ENCODE measurements around the gene NPR2.

Gene NPR2

DNA sequence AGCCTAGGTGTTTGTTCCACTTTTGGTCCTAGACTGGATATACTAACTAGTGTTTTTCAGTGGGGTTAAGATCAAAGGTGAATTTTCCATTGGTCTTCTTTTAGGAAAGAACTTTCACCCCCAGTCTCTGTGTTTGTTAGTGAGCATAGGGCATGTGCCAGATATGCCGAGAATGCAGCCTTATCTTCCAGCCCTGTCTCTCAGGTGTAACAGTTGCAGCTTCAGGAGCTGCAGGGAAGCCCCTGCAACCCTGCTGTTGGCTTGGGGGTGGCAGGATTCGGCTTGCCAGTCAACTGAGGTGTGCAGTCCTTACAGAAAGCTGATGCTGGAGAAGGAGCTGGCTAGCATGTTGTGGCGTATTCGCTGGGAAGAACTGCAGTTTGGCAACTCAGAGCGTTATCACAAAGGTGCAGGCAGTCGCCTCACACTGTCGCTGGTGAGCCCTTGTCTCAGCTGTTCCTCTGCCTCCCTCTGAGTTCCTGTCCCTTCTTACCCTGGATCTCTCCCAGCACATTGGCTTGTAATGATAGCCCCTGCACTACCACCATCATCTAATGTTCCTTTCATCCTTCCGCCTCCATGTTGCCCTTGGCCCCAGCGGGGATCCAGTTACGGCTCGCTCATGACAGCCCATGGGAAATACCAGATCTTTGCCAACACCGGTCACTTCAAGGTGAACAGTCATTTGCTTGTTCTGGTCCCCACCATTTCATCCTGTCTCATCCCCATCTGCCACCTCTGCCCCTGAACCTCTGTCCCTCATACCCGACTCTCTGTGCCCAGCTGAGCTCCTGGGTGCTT, 10.1 kb downstream of the NPR2 start:
- no peak for DNase-seq

DNA sequence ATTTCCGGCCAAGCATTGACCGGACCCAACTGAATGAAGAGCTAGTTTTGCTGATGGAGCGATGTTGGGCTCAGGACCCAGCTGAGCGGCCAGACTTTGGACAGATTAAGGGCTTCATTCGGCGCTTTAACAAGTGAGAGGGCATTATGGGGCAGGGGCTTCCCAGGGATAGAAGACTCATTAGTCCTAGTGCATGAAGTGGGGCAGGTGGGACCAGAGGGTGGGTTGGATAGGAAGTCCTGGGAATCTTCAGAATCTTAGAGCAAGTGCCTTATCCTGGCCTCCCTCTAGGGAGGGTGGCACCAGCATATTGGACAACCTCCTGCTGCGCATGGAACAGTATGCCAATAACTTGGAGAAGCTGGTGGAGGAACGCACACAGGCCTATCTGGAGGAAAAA, 14.7 kb downstream of the NPR2 start:
- no peak for DNase-seq

DNA sequence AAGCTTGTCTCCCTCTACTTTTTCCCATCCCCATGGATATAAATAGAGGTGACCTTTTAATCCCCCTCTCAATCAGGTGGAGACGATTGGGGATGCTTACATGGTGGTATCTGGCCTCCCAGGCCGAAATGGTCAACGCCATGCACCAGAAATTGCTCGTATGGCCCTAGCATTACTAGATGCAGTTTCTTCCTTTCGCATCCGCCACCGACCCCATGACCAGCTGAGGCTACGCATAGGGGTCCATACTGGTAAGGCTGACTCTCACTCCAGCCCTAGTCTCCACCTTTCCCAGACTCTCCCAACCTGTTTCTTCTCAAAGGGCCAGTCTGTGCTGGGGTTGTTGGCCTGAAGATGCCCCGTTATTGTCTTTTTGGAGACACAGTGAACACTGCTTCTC, 17.0 kb downstream of the NPR2 start:
- DNase-seq = no peak

DNA sequence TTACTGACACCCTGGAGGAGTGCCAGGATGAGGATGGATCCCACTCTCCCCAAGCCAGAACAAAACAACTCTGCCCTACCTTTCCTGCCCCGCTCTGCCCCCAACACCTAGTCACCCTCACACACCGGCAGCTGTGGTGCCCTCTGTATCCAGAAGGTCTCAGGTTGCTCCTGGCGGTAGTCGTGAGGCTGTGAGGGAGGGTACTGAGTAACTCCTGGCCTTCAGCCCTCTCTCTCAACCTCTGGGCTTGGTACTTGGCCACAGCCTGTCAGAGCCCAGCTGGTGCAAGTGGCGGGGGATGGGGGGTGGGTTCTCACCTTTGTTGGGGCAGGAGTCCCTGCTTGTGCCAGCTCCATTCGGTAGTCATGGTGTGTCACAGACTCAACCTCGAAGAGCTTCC, 18.7 kb downstream of the NPR2 start:
- no peak for DNase-seq

DNA sequence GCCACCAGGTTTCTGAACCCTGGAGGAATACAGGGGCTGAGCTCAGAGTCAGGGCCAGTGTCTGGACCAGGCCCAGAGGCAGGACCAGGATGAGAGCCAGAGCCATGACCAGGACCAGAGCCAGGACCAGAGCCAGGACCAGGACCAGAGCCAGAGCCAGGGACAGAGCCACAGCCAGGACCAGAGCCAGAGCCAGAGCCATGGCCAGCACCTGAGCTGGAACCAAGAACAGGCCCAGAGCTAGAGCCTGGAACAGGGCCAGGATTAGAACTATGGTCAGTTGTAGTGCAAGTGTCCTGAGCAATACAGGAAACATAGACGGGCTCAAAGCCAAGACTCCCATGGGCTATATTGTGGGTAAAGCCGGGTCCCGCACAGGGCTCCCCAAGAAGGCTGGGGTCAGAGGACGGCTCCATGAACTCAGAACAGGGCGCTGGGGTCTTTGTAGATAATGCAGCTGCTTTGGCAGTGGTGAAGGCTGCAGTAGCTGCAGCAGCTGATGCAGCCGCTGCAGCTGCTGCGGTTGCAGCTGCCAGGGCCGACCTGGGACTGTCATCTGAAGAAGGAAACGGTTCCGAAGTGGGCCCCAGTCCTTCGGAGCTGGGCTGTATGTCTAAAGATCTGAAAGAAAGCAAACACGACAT, 20.1 kb downstream of the NPR2 start:
- DNase-seq = no peak

DNA sequence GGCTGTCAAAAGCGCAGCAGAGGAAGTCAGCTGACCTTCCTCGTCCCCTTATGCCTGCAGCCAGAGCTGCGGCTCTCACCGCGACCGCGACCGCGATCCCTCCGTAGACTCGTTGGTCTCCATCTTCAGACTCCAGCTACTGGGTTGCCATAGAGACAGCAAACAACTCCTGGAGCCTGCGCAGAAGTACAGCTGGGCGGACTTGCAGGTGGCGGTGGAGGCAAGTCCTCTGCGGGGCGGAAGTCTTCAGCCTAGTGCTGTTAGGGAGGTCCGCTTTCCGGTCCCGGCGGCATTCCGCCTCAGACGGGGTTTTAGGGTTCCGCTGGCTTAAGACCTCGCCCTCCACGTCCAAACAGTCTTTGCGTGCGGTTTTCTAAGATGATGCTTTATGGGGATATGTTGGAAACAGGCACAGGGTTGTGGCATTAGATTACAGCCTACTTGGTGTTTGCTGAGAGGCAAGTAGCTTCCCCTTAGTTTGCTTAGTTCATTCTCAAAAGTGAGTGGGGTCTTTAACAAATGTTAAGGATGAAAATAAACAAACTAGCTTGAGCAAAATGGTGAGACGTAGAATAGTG, 20.7 kb downstream of the NPR2 start, which contains the start of gene SPAG8:
Gene SPAG8 (minus strand): TSS at position 238 of the 578 bp plus-strand sequence. CDS start 115 bp downstream, at position 123.
- peak; percentile 83 to 94 (median 88) for DNase-seq

DNA sequence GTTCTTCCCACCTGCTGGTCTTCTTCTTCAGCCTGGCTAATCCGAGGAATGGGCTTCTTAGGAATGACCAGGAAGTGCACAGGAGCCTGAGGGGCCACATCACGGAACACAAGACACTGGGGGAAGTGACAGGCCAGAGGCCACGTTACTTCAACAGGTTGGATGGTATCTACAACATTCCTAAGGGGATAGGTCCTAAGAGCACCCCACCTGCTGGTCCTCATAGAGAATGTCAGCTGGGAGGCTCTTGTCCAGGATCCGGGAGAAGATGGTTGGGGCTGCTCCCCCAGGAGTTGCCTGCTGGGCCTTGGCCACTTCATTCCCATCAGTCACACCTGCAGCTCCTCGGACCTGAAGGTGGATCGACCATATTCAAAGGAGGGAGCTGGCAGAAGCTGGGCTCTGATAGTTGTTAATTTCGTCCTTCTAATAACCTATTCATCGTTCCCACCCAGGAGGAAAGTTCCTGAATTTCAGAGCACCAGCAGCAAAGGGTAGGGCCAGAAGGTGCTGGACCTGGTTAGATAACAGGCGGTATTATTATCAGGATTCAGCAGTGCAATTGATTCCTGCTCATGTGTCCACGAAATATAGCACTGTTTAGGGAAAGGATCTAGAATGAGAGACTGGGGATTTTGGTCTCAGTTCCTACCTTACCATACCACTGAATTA, 22.2 kb downstream of the NPR2 start:
- peak in 1 of 3 experiments; percentile 3 for DNase-seq

DNA sequence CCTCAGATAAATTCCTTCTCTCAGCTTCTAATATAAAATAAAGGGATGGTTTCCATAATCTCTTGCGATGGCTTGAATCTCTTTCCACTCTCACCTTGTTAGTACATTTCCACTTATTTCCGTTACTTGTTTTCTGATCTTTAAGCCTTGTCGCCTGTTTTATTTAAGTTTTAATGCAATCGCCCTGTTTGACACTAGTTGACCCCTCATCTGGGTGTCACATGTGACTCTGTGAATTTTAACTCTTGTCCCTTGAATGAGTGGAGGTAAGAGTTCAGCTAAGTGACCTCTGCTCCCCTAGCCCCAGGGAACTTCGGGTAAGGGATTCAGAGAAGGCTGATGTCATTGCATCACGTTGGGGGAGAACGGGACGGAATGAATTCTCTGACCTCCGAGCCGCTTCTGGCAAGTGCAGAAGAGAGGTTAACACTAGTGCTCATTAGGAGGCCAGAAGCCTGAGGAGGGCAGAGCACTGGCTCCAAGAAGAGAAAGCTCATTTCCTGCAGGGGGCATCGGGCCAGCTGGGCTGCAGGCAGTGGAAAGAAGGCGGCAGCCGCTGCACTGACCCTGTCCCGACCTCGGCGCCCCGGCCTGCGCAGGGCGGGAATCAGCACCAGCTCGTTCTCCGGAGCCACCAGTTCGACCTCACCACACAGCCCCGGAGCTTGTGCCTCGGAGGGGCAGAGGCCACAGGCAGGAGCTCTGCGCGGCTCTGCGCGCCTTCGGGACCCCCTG, 22.9 kb downstream of the NPR2 start:
- peak; percentile 9 to 75 (median 73) for DNase-seq

DNA sequence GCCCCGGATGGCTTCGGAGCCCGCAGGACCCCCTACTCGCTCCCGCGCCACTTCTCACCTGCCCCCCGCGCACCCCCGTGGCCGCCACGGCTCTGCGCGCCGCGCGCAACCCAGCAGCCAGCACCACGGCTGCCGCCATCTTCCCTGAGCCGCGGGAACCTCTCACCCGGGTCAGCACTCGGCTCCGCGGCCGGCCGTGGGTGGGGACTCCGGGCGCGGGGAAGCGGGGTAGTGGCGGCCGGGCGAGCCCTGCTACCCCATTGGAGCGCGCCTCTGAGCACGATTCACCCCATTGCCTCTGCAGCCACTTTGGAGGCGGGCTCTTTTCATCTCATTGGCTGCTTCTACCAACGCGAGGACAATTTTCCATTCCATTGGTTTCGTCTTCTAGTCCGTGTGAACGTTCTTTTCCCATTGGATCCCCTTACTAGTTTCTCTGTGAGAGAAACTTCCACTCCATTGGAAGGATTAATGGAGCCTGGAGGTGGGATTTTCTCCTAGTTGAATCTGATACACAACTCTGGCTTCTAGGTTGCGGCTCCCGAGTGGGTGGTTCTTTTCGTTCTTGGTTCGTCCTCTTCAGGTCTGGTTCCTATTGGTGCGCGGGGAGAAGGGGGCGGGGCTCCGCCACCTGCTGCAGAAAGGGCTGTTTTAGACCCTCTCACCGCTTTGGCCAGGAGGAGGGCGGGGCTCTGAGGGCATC, 23.6 kb downstream of the NPR2 start, which contains the start of gene HINT2:
Gene HINT2 (minus strand): TSS at position 202 of the 703 bp plus-strand sequence. CDS start 63 bp downstream, at position 139.
- DNase-seq = peak; percentile 96 to 99 (median 97)

DNA sequence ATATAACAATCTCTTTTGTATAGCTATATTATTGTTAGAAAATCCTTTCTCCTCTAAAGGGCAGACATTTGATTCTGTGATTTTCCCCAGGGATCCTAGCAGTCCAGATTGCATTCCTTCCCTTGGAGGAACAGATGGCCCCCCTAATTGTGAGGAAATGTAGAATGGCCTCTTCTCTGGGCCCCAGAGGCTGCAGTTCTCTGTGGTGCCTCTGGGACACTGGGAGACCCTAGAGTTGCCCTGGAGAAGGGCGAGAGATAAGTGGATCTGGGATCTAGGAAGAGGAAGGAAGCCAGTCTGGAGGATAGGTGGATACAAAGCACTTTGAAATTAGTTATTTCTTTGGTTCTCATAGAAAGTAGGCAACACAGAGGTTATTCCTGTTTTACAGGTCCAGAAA, 25.3 kb downstream of the NPR2 start:
- no peak for DNase-seq

DNA sequence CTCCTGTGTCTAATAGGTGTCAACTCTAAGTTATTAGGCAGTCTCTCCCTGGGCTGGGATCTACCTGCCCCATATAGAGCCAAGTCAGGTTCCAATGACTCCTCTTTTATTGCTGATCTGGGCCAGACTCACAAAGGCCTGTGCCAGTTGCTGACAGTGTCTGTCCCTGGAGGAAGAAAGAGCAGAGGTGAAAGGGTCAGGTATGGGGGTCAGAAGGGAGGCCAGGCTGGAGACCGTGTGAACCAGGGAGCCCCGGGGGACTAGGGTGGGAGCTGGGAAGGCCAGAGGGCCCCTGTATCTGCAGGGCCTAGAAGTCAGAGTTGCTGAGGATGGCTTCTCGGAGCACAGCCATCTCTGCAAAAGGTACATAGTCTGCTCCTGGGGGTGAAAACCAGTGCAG, 26.9 kb downstream of the NPR2 start:
- no peak for DNase-seq

DNA sequence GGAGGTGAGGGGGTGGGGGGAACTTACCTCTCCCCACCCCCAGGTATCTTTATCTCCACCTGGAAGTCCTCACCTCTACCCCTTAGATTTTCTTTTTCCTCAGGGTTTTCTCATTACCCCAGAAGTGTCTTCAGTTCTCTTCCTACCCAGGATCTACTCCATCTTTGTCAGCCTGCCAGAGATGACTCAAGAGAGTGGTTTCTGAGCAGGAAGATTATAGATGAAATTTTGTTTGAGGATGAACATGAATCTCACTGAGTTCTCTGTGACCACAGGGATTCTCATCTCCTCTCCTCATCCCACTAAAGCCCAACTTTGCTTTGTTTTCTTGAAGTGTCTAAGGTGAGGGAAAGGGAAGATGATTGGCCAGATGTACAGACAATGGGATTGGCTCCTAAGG, 28.7 kb downstream of the NPR2 start:
- DNase-seq = no peak

DNA sequence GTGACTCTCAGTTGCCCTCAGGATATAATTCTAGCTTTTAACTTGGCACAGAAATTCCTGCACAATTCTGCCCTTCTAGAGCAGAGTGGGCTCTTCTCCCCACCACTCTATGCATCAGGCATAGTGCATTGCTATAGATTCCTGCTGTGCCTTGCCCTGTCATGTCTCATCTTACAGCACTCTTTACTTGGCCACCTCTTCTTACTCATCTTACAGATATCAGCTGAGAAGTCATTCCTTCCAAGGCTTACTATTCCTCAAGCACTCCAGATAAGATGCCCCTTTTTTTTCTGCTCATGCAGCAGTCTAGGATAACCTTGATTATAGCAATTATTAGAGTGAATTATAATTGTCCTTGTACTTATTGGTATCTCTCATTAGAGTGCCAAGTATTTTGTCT, 31.5 kb downstream of the NPR2 start:
- DNase-seq = no peak

DNA sequence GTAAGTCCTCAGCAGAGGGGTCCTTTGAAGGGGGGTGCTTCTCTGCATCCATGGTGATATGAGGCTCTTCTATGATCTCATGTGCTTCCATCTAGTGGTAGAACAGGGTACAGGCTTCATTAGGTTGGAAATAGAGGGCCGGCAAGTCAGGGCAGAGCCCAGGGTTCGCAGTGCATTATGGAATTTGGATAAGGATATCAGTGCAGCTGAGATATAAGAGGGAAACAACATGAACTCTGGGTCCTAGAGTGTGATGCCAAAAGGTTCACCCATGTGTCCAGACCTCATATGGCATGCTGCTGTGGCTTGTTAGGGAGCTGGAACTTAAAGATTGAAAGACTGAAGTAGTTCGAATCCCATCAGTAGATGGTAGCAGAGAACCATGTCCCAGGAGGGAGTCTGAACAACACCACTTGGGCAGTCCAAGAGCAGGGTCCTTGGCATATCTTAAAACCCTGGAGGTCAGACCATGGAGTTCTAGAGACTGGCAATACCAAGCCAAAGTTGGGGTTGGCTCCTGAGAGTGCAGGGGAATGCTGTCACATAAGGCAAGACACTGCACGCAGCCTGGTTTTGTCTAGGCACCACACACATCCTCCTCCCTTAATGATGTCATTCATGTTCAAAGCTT, 34.8 kb downstream of the NPR2 start:
- peak; percentile 11 to 42 (median 16) for DNase-seq

DNA sequence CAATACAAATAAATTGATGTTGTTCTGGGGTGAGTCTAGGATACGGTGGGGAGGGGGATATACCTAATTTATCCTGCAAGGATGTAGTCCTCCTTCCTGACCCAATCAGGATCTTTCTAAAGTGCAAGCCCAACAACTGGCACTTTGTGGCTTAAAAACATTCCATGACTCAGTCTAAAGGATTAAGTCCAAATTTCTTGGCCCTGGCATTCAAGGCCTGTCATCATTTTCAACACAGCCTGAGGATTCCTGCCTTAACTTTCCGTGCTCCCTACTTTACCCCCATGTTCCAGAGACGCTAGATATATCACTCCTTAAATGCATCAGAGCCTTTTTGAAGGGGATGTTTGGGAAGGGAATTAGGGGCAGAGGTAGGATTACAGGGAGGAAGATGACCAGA, 36.1 kb downstream of the NPR2 start:
- no peak for DNase-seq

DNA sequence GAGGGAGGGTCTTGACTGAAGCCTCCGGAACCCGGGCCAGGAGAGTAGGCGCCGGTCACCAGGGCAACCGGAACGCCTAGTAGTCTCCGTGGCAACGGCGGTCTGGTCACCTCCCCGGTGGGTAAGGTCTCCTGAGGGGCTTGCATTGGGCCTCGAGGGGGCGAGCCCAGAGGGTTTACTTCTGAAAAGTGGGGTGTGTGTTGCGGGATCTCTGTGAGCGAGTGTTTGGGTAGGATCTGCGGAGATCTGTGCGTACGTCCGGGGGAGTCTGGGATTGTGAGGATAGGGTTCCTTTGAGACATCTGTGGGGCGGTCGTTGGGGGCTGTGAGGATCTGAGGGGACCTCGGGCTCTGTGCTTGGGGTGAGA, 37.3 kb downstream of the NPR2 start, which contains the start of gene FAM221B:
Gene FAM221B (minus strand): TSS at position 17 of the 368 bp plus-strand sequence. CDS start 2,571 bp downstream, outside the sequence.
- DNase-seq = peak in 1 of 3 experiments; percentile 68

DNA sequence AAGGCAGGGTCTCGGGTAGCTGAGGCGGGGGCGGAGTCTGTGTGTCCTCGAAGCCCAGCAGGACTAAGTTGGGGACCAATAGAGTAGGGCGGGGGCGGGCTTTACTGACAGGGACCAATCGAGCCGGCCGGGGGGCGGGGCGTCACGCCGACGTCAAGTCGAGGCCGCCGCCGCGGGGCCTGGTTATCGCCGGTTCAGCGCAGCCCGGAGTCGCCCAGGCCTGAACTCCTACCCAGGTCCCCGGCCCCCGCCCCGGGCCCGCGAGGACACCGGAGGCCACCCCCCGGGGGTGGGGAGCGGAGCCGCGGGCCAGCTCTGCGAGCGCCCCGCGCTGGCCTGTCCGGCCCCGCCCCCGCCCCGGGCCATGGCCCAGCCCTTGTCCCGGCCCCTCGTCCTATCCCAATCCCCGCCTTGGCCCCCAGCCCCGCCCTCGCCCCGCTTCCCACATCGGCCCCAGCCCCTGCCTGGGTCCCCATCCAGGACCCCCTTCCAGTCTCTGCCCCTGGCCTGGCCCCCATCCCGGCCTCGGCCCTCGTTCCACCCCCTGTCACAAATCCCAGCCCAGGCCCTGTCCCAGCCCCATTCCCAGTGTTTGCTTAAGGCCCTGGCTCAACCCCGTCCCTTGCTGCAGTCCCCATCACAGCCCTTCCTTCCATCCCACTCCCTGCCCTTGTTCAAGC, 37.8 kb downstream of the NPR2 start, which contains the start of gene TMEM8B:
Gene TMEM8B (plus strand): TSS at position 145 of the 680 bp plus-strand sequence. CDS start 220 bp downstream, at position 365.
- peak; percentile 80 to 89 (median 81) for DNase-seq

DNA sequence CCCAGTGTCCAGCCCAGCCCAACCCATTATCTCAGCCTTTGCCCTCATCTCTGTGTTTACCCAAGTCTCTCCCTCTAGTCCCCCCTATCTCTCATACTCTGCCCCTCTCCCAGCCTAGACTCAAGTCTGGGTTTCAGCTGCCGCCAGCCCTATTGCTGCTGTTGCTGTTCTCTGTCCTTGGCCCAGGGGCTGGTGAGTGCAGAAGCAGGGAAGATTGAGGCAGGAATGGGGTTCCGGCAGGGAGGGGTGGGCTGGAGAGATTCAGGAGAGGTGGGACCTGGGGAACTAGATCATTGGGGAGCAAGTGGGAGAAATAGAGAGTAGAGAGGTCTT, 38.3 kb downstream of the NPR2 start:
- DNase-seq = no peak

DNA sequence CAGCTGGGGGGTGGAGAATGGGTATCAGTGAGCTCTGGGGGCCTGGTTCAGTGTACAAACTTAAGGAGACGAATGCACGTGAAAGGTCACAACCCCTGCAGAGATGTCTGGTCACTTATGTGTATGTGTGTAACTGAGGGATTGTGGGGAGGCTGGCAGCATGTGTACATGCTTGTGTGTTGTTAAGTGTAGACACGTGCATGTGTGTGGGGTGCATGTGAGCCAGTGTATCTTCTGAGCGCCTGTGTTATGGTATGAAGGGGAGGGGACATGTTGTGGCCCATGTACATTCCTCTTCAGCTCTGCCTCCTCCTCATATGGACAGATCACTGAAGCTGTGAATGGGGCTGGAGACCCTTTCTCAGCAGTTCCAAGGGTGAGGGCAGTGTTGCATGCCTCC, 39.6 kb downstream of the NPR2 start:
- DNase-seq = no peak

DNA sequence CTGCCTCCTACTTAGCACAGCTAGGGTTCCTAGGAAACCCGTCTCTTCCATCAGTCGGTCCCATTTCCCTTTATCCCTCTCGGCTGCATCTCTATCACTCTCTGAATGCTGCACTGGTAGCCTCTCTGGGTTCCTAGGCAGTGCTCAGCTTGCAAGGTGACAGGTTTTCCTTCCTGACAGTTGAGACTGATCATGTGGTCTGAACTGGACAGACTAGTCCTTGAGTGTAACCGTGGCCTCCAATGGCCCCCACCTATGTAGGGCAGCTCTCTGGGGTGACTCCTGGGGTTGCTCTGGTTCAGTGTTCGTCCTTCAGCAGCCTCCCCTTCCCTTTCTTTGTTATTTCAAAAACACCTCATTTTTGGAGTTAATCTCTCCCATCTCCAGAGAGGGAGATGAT, 41.4 kb downstream of the NPR2 start:
- no peak for DNase-seq

All from NCI-H1417 (cell line).